Hippocampal formation (tissue), 2 donors: ENCODE data around the gene TMEM175.

Experiments
- DNase-seq, 2 donors: peaks; one replicate each; lab custom pipeline; 2025; lab: John Stamatoyannopoulos, UW

Gene TMEM175

GRCh38 chr4:1003271-1004070, 71.2 kb downstream of the TMEM175 start:
- DNase-seq, result no peak

- DNase-seq, result no peak
Measured at GRCh38 chr4:1004071-1004418, 71.8 kb downstream of the TMEM175 start.

GRCh38 chr4:1004557-1005485, 72.6 kb downstream of the TMEM175 start:
- DNase-seq, result no peak

GRCh38 chr4:1006856-1007255, 74.6 kb downstream of the TMEM175 start:
- no peak for DNase-seq
